Fibroblast of gingiva (primary cell): ENCODE measurements around the gene CTBP2.

Source experiments
- DNase-seq: peaks from one replicate; pipeline ENCODE4 v3.0.0-alpha.2; 2011; ENCODE audit warnings: low read depth

CTBP2 gene

DNA sequence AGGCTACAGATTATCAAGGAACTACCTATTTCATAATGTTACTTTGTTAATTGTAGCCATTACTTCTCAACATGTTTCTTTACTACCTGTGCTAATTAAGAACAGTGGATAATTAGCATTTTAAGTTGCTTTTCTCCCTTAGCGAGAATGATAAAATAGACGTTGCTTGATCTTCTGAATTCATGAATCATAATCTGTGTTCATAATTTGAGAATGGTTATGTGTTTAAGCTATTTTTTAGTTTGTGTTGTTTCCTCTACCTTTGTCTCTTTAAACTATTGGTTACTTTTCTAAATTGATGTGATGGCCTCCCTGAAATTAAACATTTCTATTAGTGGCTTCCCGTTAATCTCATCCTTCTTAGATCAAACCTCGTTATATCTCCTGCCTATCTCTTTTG is 218.5 kb downstream of the CTBP2 start, which contains the start of gene ZRANB1:
Gene ZRANB1 (plus strand): TSS at position 301 of the 400 bp plus-strand sequence. CDS start 371 bp downstream, outside the sequence.
- no peak for DNase-seq

DNA sequence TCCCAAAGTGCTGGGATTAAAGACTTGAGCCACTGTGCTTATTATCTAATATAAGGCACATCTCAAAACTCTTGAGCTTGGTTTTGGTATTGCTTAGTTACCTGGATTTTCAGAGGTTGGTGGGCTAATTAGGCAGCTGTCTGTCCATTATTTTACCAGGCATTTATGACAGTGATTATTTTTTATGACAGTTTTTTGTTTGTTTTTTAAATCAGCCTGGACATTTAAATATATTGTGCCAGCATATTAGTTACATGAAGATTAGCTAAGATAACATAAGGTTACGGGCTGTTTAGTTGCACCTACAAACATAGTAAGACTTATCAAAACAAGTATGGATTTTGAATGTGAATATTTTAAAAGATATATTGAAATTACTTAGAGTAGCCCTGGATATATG is 221.1 kb downstream of the CTBP2 start:
- no peak for DNase-seq

DNA sequence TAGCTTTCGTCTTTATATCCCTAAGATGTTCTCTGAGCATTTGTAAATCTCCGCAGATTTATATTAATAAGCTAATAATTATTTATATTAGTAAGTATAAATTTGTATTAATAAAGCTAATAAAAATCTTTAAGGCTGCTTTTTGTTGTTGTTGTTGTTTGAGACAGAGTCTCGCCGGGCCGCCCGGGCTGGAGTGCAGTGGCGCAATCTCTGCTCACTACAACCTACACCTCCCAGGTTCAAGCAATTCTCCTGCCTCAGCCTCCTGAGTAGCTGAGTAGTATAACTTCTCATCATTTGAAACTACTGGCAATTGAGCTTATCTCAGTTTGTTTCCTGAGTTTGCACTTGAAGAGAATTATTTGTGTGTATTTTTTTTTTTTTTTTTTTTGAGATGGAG is 223.6 kb downstream of the CTBP2 start:
- no peak for DNase-seq

DNA sequence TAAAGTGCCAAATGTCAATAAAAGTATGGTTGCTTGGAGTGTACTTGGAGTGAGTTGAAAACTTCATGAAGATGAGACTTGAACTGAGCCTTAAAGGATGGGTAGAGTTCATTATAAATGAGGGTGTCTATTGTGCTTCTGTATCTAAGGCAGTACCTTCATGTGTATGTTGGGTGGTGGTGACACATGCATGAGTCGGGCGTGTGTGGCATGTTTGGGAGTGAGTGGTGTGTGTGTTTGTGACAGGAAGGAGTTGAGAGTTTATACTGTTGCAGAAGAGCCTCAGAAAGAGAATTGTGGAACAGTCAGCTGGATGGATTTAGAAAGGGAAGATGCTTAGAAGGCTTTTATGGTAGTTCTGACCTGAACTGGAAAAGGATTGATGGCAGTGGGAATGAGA is 224.4 kb downstream of the CTBP2 start:
- DNase-seq, result no peak
